ENCODE results near the gene CNTNAP2. TPM values are rescaled to one million over a fixed set of nuclear protein-coding genes. Genes with fewer than 3 reads are reported as not detected.

The CNTNAP2 gene
- total and polyA plus RNA-seq, 8 donors, result 0.19 to 18.2 (median 0.56) TPM

GRCh38 chr7:147321504-147321903 is 1204.9 kb downstream of the CNTNAP2 start:
- Histone ChIP-seq H3K27ac (no peak overlapping the region), H3K4me3 (no peak overlapping the region), H3K9me3 (peaks cover 0 to 15% (median 9%) of the 10 kb centered on the region in 4 donors), H3K36me3 (no peaks in the 10 kb centered on the region), H3K4me1 (no peaks in the 10 kb centered on the region), H3K27me3 (no peaks in the 10 kb centered on the region)
- DNase-seq, result no peak
- intact Hi-C loops (cut with DNase I; ENCODE audit: low total_unique reads), result no loop called here
- TF ChIP-seq EP300 (IDR thresholded peaks at IDR 0.05) (no peak), POLR2AphosphoS5 (IDR thresholded peaks at IDR 0.05) (no peak), POLR2A (IDR thresholded peaks at IDR 0.05) (no peak), CTCF (IDR thresholded peaks at IDR 0.05) (no peak)
- WGBS, 5 donors, result 76 to 100% (median 95%) methylated on average over 2 of the region's 2 CpGs

- Histone ChIP-seq H3K27ac (no peak overlapping the region), H3K27me3 (no peaks in the 10 kb centered on the region), H3K36me3 (no peaks in the 10 kb centered on the region), H3K4me3 (no peak overlapping the region), H3K9me3 (peaks cover 0 to 7% (median 2%) of the 10 kb centered on the region in 4 donors), H3K4me1 (no peaks in the 10 kb centered on the region)
- DNase-seq, result no peak
- intact Hi-C loops (cut with DNase I; ENCODE audit: low total_unique reads), result no loop called here
- 37 to 69% (median 53%) methylated on average over 2 of the region's 2 CpGs for WGBS, 5 donors
- TF ChIP-seq EP300 (IDR thresholded peaks at IDR 0.05), result no peak
- no peak for TF ChIP-seq CTCF (IDR thresholded peaks at IDR 0.05)
- TF ChIP-seq POLR2A (IDR thresholded peaks at IDR 0.05), result no peak
- no peak for TF ChIP-seq POLR2AphosphoS5 (IDR thresholded peaks at IDR 0.05)
Observed at GRCh38 chr7:147332988-147333387, 1216.4 kb downstream of the CNTNAP2 start.

GRCh38 chr7:147363101-147363500 is 1246.5 kb downstream of the CNTNAP2 start:
- DNase-seq, result no peak
- Histone ChIP-seq H3K9me3 (no peaks in the 10 kb centered on the region), H3K4me3 (no peak overlapping the region), H3K27me3 (no peaks in the 10 kb centered on the region), H3K27ac (no peak overlapping the region), H3K36me3 (no peaks in the 10 kb centered on the region), H3K4me1 (no peaks in the 10 kb centered on the region)
- WGBS, 5 donors, result 80 to 92% (median 87%) methylated on average over 4 of the region's 4 CpGs
- intact Hi-C loops (cut with DNase I; ENCODE audit: low total_unique reads), result no loop called here
- TF ChIP-seq POLR2A (IDR thresholded peaks at IDR 0.05) (no peak), POLR2AphosphoS5 (IDR thresholded peaks at IDR 0.05) (no peak), CTCF (IDR thresholded peaks at IDR 0.05) (no peak)

- TF ChIP-seq POLR2AphosphoS5 (IDR thresholded peaks at IDR 0.05) (no peak), POLR2A (IDR thresholded peaks at IDR 0.05) (no peak)
- no peaks in the 10 kb centered on the region for H3K36me3 ChIP-seq
- H3K9me3 ChIP-seq, result no peaks in the 10 kb centered on the region
- H3K27ac ChIP-seq, result no peak overlapping the region
- H3K4me3 ChIP-seq, result no peak overlapping the region
- intact Hi-C loops (cut with DNase I; ENCODE audit: low total_unique reads), result no loop called here
- 56 to 70% (median 69%) methylated on average over 5 of the region's 5 CpGs for WGBS, 5 donors
- DNase-seq, result no peak
- no peaks in the 10 kb centered on the region for H3K27me3 ChIP-seq
- no peaks in the 10 kb centered on the region for H3K4me1 ChIP-seq
Observed at GRCh38 chr7:147376192-147376591, 1259.6 kb downstream of the CNTNAP2 start.

GRCh38 chr7:147380926-147381325 is 1264.3 kb downstream of the CNTNAP2 start:
- H3K9me3 ChIP-seq, result peaks cover 0 to 7% (median 0%) of the 10 kb centered on the region in 4 donors
- H3K4me1 ChIP-seq, result no peaks in the 10 kb centered on the region
- H3K27ac ChIP-seq, result no peak overlapping the region
- no peak overlapping the region for H3K4me3 ChIP-seq
- no peaks in the 10 kb centered on the region for H3K27me3 ChIP-seq
- H3K36me3 ChIP-seq, result no peaks in the 10 kb centered on the region
- DNase-seq, result no peak
- intact Hi-C loops (cut with DNase I; ENCODE audit: low total_unique reads), result no loop called here
- TF ChIP-seq CTCF (IDR thresholded peaks at IDR 0.05) (no peak), EP300 (IDR thresholded peaks at IDR 0.05) (no peak), POLR2AphosphoS5 (IDR thresholded peaks at IDR 0.05) (no peak), POLR2A (IDR thresholded peaks at IDR 0.05) (no peak)
- 64 to 76% (median 73%) methylated on average over 5 of the region's 5 CpGs for WGBS, 5 donors

Data from stomach (tissue), 9 donors.